ENCODE results near the gene LAD1.

LAD1 gene

GRCh38 chr1:201399018-201399351 lies at the start of gene LAD1:
LAD1 (minus strand) TSS chr1:201399324; CDS start chr1:201399306, 18 bp downstream.
- no peak for DNase-seq (ENCODE audit: low read depth)
- H3K4me3 ChIP-seq (ENCODE audit: low read depth, low read length) = no peak within 1 kb of the TSS

- no peak for DNase-seq (ENCODE audit: low read depth)
- H3K4me3 ChIP-seq (ENCODE audit: low read depth, low read length) = no peak overlapping the region
Measured at GRCh38 chr1:201447903-201448871, 49.1 kb upstream of the LAD1 start.

GRCh38 chr1:201445310-201445709 lies 46.2 kb upstream of the LAD1 start:
- no peak for DNase-seq (ENCODE audit: low read depth)
- no peak overlapping the region for H3K4me3 ChIP-seq (ENCODE audit: low read depth, low read length)

GRCh38 chr1:201444792-201445191 lies 45.7 kb upstream of the LAD1 start:
- no peak overlapping the region for H3K4me3 ChIP-seq (ENCODE audit: low read depth, low read length)
- no peak for DNase-seq (ENCODE audit: low read depth)

- no peak for DNase-seq (ENCODE audit: low read depth)
- no peak overlapping the region for H3K4me3 ChIP-seq (ENCODE audit: low read depth, low read length)
Measured at GRCh38 chr1:201443747-201444146, 44.6 kb upstream of the LAD1 start.

- DNase-seq (ENCODE audit: low read depth) = no peak
- H3K4me3 ChIP-seq (ENCODE audit: low read depth, low read length) = no peak overlapping the region
Measured at GRCh38 chr1:201436969-201437368, 37.8 kb upstream of the LAD1 start.

GRCh38 chr1:201436393-201436792 lies 37.3 kb upstream of the LAD1 start:
- DNase-seq (ENCODE audit: low read depth) = no peak
- H3K4me3 ChIP-seq (ENCODE audit: low read depth, low read length) = no peak overlapping the region

- DNase-seq (ENCODE audit: low read depth) = no peak
- H3K4me3 ChIP-seq (ENCODE audit: low read depth, low read length) = no peak overlapping the region
Measured at GRCh38 chr1:201434266-201434665, 35.1 kb upstream of the LAD1 start.

GRCh38 chr1:201433609-201434008 lies 34.5 kb upstream of the LAD1 start:
- no peak overlapping the region for H3K4me3 ChIP-seq (ENCODE audit: low read depth, low read length)
- DNase-seq (ENCODE audit: low read depth) = no peak

GRCh38 chr1:201430776-201431175 lies 31.7 kb upstream of the LAD1 start:
- peak; percentile 36 for DNase-seq (ENCODE audit: low read depth)
- H3K4me3 ChIP-seq (ENCODE audit: low read depth, low read length) = no peak overlapping the region

- no peak for DNase-seq (ENCODE audit: low read depth)
- no peak overlapping the region for H3K4me3 ChIP-seq (ENCODE audit: low read depth, low read length)
Measured at GRCh38 chr1:201429736-201430501, 30.8 kb upstream of the LAD1 start.

- DNase-seq (ENCODE audit: low read depth) = no peak
- no peak overlapping the region for H3K4me3 ChIP-seq (ENCODE audit: low read depth, low read length)
Measured at GRCh38 chr1:201427963-201428362, 28.8 kb upstream of the LAD1 start.

- H3K4me3 ChIP-seq (ENCODE audit: low read depth, low read length) = no peak overlapping the region
- no peak for DNase-seq (ENCODE audit: low read depth)
Measured at GRCh38 chr1:201426479-201427310, 27.6 kb upstream of the LAD1 start.

- DNase-seq (ENCODE audit: low read depth) = no peak
- H3K4me3 ChIP-seq (ENCODE audit: low read depth, low read length) = no peak overlapping the region
Measured at GRCh38 chr1:201424146-201424545, 25.0 kb upstream of the LAD1 start.

- no peak for DNase-seq (ENCODE audit: low read depth)
- H3K4me3 ChIP-seq (ENCODE audit: low read depth, low read length) = no peak overlapping the region
Measured at GRCh38 chr1:201423655-201424054, 24.5 kb upstream of the LAD1 start.

GRCh38 chr1:201422436-201423030 lies 23.4 kb upstream of the LAD1 start:
- DNase-seq (ENCODE audit: low read depth) = no peak
- no peak overlapping the region for H3K4me3 ChIP-seq (ENCODE audit: low read depth, low read length)

- DNase-seq (ENCODE audit: low read depth) = no peak
- H3K4me3 ChIP-seq (ENCODE audit: low read depth, low read length) = no peak overlapping the region
Measured at GRCh38 chr1:201422026-201422425, 22.9 kb upstream of the LAD1 start.

GRCh38 chr1:201421041-201421440 lies 21.9 kb upstream of the LAD1 start:
- no peak for DNase-seq (ENCODE audit: low read depth)
- H3K4me3 ChIP-seq (ENCODE audit: low read depth, low read length) = peak overlapping the region; percentile 36

GRCh38 chr1:201420608-201421002 lies 21.5 kb upstream of the LAD1 start:
- peak overlapping the region; percentile 36 for H3K4me3 ChIP-seq (ENCODE audit: low read depth, low read length)
- no peak for DNase-seq (ENCODE audit: low read depth)
